Fibroblast of skin of left biceps (primary cell): ENCODE results near the gene PPA1.
"Not testable (repeated sequence)": the region's sequence is repeated elsewhere in the genome, so short reads cannot be mapped to it uniquely, and the experiment has no call there.

ENCODE experiments used
- DNase-seq, 2 experiments: peaks; one replicate each; pipeline ENCODE4 v3.0.0-alpha.2; 2013; ENCODE audit warnings: low read depth in 2 of 2

PPA1 gene

GRCh38 chr10:70212277-70212676, 21.0 kb downstream of the PPA1 start:
- no peak for DNase-seq

GRCh38 chr10:70206762-70207161, 26.5 kb downstream of the PPA1 start:
- DNase-seq, result no peak

GRCh38 chr10:70201105-70201504, 32.1 kb downstream of the PPA1 start:
- DNase-seq, result no peak

- DNase-seq, result no peak
These were observed 34.3 kb downstream of the PPA1 start for GRCh38 chr10:70198696-70199466.

- DNase-seq, result no peak
These were observed 35.8 kb downstream of the PPA1 start for GRCh38 chr10:70197235-70197945.

- DNase-seq, result no peak
These were observed 39.8 kb downstream of the PPA1 start for GRCh38 chr10:70193391-70193844.

GRCh38 chr10:70192326-70192968, 40.8 kb downstream of the PPA1 start:
- no peak for DNase-seq

GRCh38 chr10:70191972-70192305, 41.3 kb downstream of the PPA1 start:
- DNase-seq, result peak; percentile 92 to 94

- peak; percentile 31 to 33 for DNase-seq
These were observed 41.9 kb downstream of the PPA1 start for GRCh38 chr10:70191161-70191971.

GRCh38 chr10:70190581-70190980, 42.6 kb downstream of the PPA1 start:
- DNase-seq, result peak in 1 of 2 experiments; percentile 29

- DNase-seq, result no peak
These were observed 43.1 kb downstream of the PPA1 start for GRCh38 chr10:70190102-70190501.

GRCh38 chr10:70188768-70189167, 44.5 kb downstream of the PPA1 start:
- no peak for DNase-seq

GRCh38 chr10:70186571-70186970, 46.7 kb downstream of the PPA1 start:
- DNase-seq, result no peak

GRCh38 chr10:70186090-70186489, 47.1 kb downstream of the PPA1 start:
- DNase-seq, result no peak

- no peak for DNase-seq
These were observed 49.9 kb downstream of the PPA1 start for GRCh38 chr10:70183304-70183703.

- DNase-seq, result not testable (repeated sequence)
These were observed 54.0 kb downstream of the PPA1 start for GRCh38 chr10:70179209-70179608.

GRCh38 chr10:70178139-70178725, 55.0 kb downstream of the PPA1 start:
- no peak for DNase-seq

- DNase-seq, result no peak
These were observed 56.8 kb downstream of the PPA1 start for GRCh38 chr10:70176441-70176840.

GRCh38 chr10:70175516-70175915, 57.7 kb downstream of the PPA1 start:
- DNase-seq, result no peak

- DNase-seq, result no peak
These were observed 59.0 kb downstream of the PPA1 start for GRCh38 chr10:70174058-70174741.
